IMR-90 (cell line): Measurements from ENCODE around the gene MFN2. TPM values are rescaled to one million over a fixed set of nuclear protein-coding genes. Genes with fewer than 3 reads are reported as not detected.

Experiments
- ATAC-seq: fragments of 200-7000 bp; cut with Tn5 transposase; 2 replicates; pipeline ENCODE4 v1.9.1; 2020; ENCODE audit warnings: low read depth, mild to moderate bottlenecking, moderate library complexity
- BruUV-seq: library from RNA; stranded (reverse); fragments of 400-500 nt; replicated peaks from 2 replicates; lab custom pipeline; 2021; lab: Mats Ljungman, UMichigan
- CTCF ChIA-PET: fragments of 300-600 bp; formaldehyde crosslinking; extraction: SDS; loops from one replicate; lab custom pipeline; 2021; ENCODE audit warnings: antibody characterized with exemption; lab: Yijun Ruan, JAX
- POLR2A ChIA-PET: fragments of 300-600 bp; sonication (Branson Sonifier 250); formaldehyde crosslinking; loops from one replicate; lab custom pipeline; 2022; ENCODE audit warnings: antibody characterized with exemption; ENCODE audit not compliant: unreplicated experiment; lab: Charles Lee
- DNase-seq: peaks from one replicate; pipeline ENCODE4 v3.0.0; 2013
- H2AFZ ChIP-seq: replicated peaks from 2 replicates; pipeline ENCODE3; 2013; ENCODE audit warnings: low read length, mild to moderate bottlenecking; ENCODE audit not compliant: poor library complexity
- H2AK5ac ChIP-seq: 2 replicates; pipeline ENCODE4 v1.6.1; 2013; ENCODE audit warnings: low read depth, low read length, inconsistent platforms
- H2AK9ac ChIP-seq: replicated peaks from 2 replicates; pipeline ENCODE3; 2013; ENCODE audit warnings: mild to moderate bottlenecking, low read depth, low read length, moderate library complexity; ENCODE audit not compliant: poor library complexity
- H2BK120ac ChIP-seq: 2 replicates; pipeline ENCODE4 v1.6.1; 2013; ENCODE audit warnings: low read depth, low read length, inconsistent platforms
- H2BK15ac ChIP-seq: 3 replicates; pipeline ENCODE4 v1.6.1; 2013; ENCODE audit warnings: low read depth, low read length, inconsistent platforms
- H2BK20ac ChIP-seq: 2 replicates; pipeline ENCODE4 v1.6.1; 2013; ENCODE audit warnings: low read depth, mild to moderate bottlenecking, inconsistent platforms, low read length, moderate library complexity
- H2BK5ac ChIP-seq: 2 replicates; pipeline ENCODE4 v1.6.1; 2013; ENCODE audit warnings: mild to moderate bottlenecking, low read depth, low read length, inconsistent platforms; ENCODE audit not compliant: poor library complexity, severe bottlenecking
- H3K14ac ChIP-seq: replicated peaks from 2 replicates; pipeline ENCODE4 v1.6.1; 2013; ENCODE audit warnings: low read depth, low read length, inconsistent platforms
- H3K18ac ChIP-seq: 2 replicates; pipeline ENCODE4 v1.6.1; 2013; ENCODE audit warnings: low read depth, low read length, control low read depth
- H3K23ac ChIP-seq: 2 replicates; pipeline ENCODE4 v1.6.1; 2013; ENCODE audit warnings: low read depth, low read length, inconsistent platforms
- H3K27ac ChIP-seq: 2 replicates; pipeline ENCODE4 v1.5.1; 2013; ENCODE audit warnings: mild to moderate bottlenecking, control low read depth, low read length; ENCODE audit not compliant: insufficient read depth
- H3K27me3 ChIP-seq: 2 replicates; pipeline ENCODE4 v1.6.1; 2013; ENCODE audit warnings: low read length; ENCODE audit not compliant: control insufficient read depth, insufficient read depth
- H3K36me3 ChIP-seq: 2 replicates; pipeline ENCODE4 v1.6.1; 2013; ENCODE audit warnings: low read length, mixed read lengths; ENCODE audit not compliant: control insufficient read depth, insufficient read depth
- H3K4ac ChIP-seq: 2 replicates; pipeline ENCODE4 v1.6.1; 2013; ENCODE audit warnings: low read depth, low read length, inconsistent platforms
- H3K4me1 ChIP-seq: 2 replicates; pipeline ENCODE4 v1.6.1; 2013; ENCODE audit warnings: low read length, mixed read lengths; ENCODE audit not compliant: control insufficient read depth, insufficient read depth
- H3K4me2 ChIP-seq: 2 replicates; pipeline ENCODE4 v1.6.1; 2013; ENCODE audit warnings: low read depth, mild to moderate bottlenecking, control low read depth, low read length, moderate library complexity
- H3K4me3 ChIP-seq: 2 replicates; pipeline ENCODE4 v1.5.1; 2013; ENCODE audit warnings: low read depth, mild to moderate bottlenecking, control low read depth, low read length, moderate library complexity; ENCODE audit not compliant: insufficient read depth
- H3K56ac ChIP-seq: 2 replicates; pipeline ENCODE4 v1.6.1; 2013; ENCODE audit warnings: low read length, inconsistent platforms; ENCODE audit not compliant: insufficient read depth; ENCODE audit errors: extremely low read depth
- H3K79me1 ChIP-seq, 2 experiments: 2 replicates each; pipeline ENCODE4 v1.6.1; 2013; ENCODE audit warnings: low read length in 2 of 2, inconsistent platforms in 1 of 2, low read depth in 1 of 2
- H3K9ac ChIP-seq: 2 replicates; pipeline ENCODE4 v1.6.1; 2013; ENCODE audit warnings: low read depth, low read length, control low read depth
- H3K9me1 ChIP-seq: 2 replicates; pipeline ENCODE4 v1.6.1; 2013; ENCODE audit warnings: low read length, inconsistent platforms; ENCODE audit not compliant: insufficient read depth
- H3K9me3 ChIP-seq: 2 replicates; pipeline ENCODE4 v1.6.1; 2013; ENCODE audit warnings: low read length; ENCODE audit not compliant: control insufficient read depth, insufficient read depth
- H4K20me1 ChIP-seq: 2 replicates; pipeline ENCODE4 v1.6.1; 2013; ENCODE audit warnings: low read length, inconsistent platforms; ENCODE audit not compliant: insufficient read depth
- H4K5ac ChIP-seq: 2 replicates; pipeline ENCODE4 v1.6.1; 2013; ENCODE audit warnings: mild to moderate bottlenecking, low read depth, low read length, control low read depth
- H4K8ac ChIP-seq, 2 experiments: 2 replicates each; pipeline ENCODE4 v1.6.1; 2013; ENCODE audit warnings: low read depth in 2 of 2, low read length in 2 of 2, control low read depth in 1 of 2, inconsistent platforms in 1 of 2
- H4K91ac ChIP-seq: 2 replicates; pipeline ENCODE4 v1.6.1; 2013; ENCODE audit warnings: low read depth, low read length, inconsistent platforms; ENCODE audit not compliant: insufficient read depth
- BHLHE40 ChIP-seq: fragments of 150-350 bp; IDR thresholded peaks from 2 replicates; pipeline ENCODE4 v1.6.1; 2016; ENCODE audit warnings: mild to moderate bottlenecking, low read depth, low read length
- MAZ ChIP-seq: IDR thresholded peaks from 2 replicates; pipeline ENCODE4 v1.6.1; 2012; ENCODE audit warnings: low read depth, mild to moderate bottlenecking, low read length, improper control_type of control experiment, moderate library complexity, borderline replicate concordance
- POLR2A ChIP-seq: IDR thresholded peaks from 2 replicates; pipeline ENCODE4 v1.6.1; 2012; ENCODE audit warnings: mild to moderate bottlenecking, low read depth, low read length
- WGBS, 2 experiments: methylation state at CpG; one replicate each; pipeline versions ENCODE4 v1.1.5 to v1.1.7; 2013; ENCODE audit warnings: missing lambda C conversion rate in 2 of 2; ENCODE audit not compliant: insufficient read length in 1 of 2; ENCODE audit errors: extremely low coverage in 2 of 2; 5-methylcytosine and 5-hydroxymethylcytosine counted together
- dilution Hi-C: fragments of 300-500 bp; cut with HindIII; formaldehyde crosslinking; loops from one replicate; pipeline ENCODE4 v1.14.3; 2018; ENCODE audit warnings: low sequenced_read_pairs; ENCODE audit not compliant: unreplicated experiment
- in situ Hi-C: fragments of 300-500 bp; cut with MboI; formaldehyde crosslinking; loops from 3 replicates; pipeline ENCODE4 v1.14.3; 2019; ENCODE audit warnings: low sequenced_read_pairs, inconsistent platforms, mixed read lengths
- intact Hi-C: fragments of 100-400 bp; cut with micrococcal nuclease; formaldehyde crosslinking; loops from 2 replicates; pipeline ENCODE4 v1.10.0; 2022
- polyA plus RNA-seq, 3 experiments: library from polyadenylated mRNA; depleted of rRNA; stranded (reverse); fragments of >200 nt; gene quantifications; 2 replicates each; pipeline ENCODE4 v1.2.3, GENCODE V29; 2012; ENCODE audit warnings: low replicate concordance in 1 of 3
- total RNA-seq: library from RNA; depleted of rRNA; stranded (reverse); fragments of >200 nt; gene quantifications from 2 replicates; pipeline ENCODE4 v1.2.3, GENCODE V29; 2012
- TF ChIP-seq, protein P1 (sequence below): conservative IDR thresholded peaks from 2 replicates; pipeline ENCODE4 v1.5.1; 2012; ENCODE audit warnings: mild to moderate bottlenecking, low read depth, low read length, improper control_type of control experiment

The MFN2 gene
- total and polyA plus RNA-seq, 2 of the 4 experiments (the other 2 are of a cell fraction): 52.8 to 84.2 TPM

DNA sequence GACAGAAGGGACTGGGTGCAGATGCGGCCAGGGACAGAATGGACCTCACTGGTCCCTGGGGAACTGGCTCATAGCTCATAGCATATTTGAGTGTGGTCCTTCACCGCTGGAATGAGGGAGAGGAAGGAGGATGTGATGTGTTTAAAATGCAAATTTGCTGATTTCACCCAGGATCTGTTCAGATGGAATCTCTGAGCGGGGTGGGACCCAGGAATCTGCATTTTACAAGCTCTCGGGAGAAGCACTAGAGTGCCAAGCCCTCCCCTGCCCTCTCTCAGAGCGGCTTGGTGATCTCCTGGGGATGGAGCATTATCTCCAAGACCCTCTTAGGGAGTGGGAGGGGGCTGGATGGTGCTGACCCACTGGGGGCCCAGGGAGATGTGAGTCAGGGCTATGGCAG, 22.8 kb upstream of the MFN2 start:
- TF ChIP-seq BHLHE40 (no peak), MAZ (no peak), POLR2A (no peak)
- TF ChIP-seq, protein P1, sequence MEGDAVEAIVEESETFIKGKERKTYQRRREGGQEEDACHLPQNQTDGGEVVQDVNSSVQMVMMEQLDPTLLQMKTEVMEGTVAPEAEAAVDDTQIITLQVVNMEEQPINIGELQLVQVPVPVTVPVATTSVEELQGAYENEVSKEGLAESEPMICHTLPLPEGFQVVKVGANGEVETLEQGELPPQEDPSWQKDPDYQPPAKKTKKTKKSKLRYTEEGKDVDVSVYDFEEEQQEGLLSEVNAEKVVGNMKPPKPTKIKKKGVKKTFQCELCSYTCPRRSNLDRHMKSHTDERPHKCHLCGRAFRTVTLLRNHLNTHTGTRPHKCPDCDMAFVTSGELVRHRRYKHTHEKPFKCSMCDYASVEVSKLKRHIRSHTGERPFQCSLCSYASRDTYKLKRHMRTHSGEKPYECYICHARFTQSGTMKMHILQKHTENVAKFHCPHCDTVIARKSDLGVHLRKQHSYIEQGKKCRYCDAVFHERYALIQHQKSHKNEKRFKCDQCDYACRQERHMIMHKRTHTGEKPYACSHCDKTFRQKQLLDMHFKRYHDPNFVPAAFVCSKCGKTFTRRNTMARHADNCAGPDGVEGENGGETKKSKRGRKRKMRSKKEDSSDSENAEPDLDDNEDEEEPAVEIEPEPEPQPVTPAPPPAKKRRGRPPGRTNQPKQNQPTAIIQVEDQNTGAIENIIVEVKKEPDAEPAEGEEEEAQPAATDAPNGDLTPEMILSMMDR: no peak
- Histone ChIP-seq H3K4me2 (no peak overlapping the region), H3K56ac (no peak overlapping the region), H3K4me3 (no peak overlapping the region), H3K27ac (no peak overlapping the region), H2BK120ac (no peak overlapping the region), H4K5ac (no peak overlapping the region), H3K9me1 (no peaks in the 10 kb centered on the region; the same call in 1 of the 2 replicates), H4K91ac (no peak overlapping the region), H4K20me1 (peaks cover 8% of the 10 kb centered on the region), H3K36me3 (peaks cover 68% of the 10 kb centered on the region), H3K79me1 (peaks cover 5 to 13% of the 10 kb centered on the region in 2 experiments; a peak in 2 of 4 replicates), H2AFZ (no peak overlapping the region), H3K27me3 (no peaks in the 10 kb centered on the region), H2BK15ac (no peak overlapping the region), H3K9ac (no peak overlapping the region), H4K8ac (no peak overlapping the region), H3K14ac (no peak overlapping the region), H2BK20ac (no peak overlapping the region), H3K23ac (no peak overlapping the region), H2AK5ac (no peak overlapping the region), H3K18ac (no peak overlapping the region), H3K4ac (no peak overlapping the region), H3K4me1 (no peaks in the 10 kb centered on the region), H2AK9ac (no peak overlapping the region), H3K9me3 (no peaks in the 10 kb centered on the region), H2BK5ac (no peak overlapping the region)
- POLR2A ChIA-PET: no interaction called here
- DNase-seq: no peak
- dilution Hi-C loops: no loop called here
- ATAC-seq: no peak
- WGBS, 2 experiments: 100% methylated on average over 1 of the region's 5 CpGs; no CpG with 5 or more reads in 1 of the 2 experiments
- CTCF ChIA-PET: no interaction called here
- no TSS peak for BruUV-seq
- in situ Hi-C loops: no loop called here
- intact Hi-C loops: no loop called here
